Muscle layer of colon (tissue), 2 donors: ENCODE results near the gene AUTS2.

Experiments
- H3K27ac ChIP-seq: one replicate; pipeline ENCODE4 v1.7.0; 2013; ENCODE audit warnings: low read depth, mild to moderate bottlenecking, low read length, moderate library complexity
- H3K27me3 ChIP-seq, 2 donors: one replicate each; pipeline ENCODE4 v1.7.0; 2013; ENCODE audit warnings: low read length in 2 of 2, mild to moderate bottlenecking in 2 of 2; ENCODE audit not compliant: insufficient read depth in 2 of 2, control insufficient read depth in 1 of 2
- H3K36me3 ChIP-seq: one replicate; pipeline ENCODE4 v1.7.0; 2013; ENCODE audit warnings: mild to moderate bottlenecking, low read length; ENCODE audit not compliant: insufficient read depth
- H3K4me1 ChIP-seq: one replicate; pipeline ENCODE4 v1.7.0; 2013; ENCODE audit warnings: mild to moderate bottlenecking, low read length; ENCODE audit not compliant: insufficient read depth
- H3K4me3 ChIP-seq, 2 donors: one replicate each; pipeline ENCODE4 v1.7.0; 2013; ENCODE audit warnings: low read length in 2 of 2, low read depth in 1 of 2, mild to moderate bottlenecking in 1 of 2, moderate library complexity in 1 of 2
- H3K9ac ChIP-seq: one replicate; pipeline ENCODE4 v1.7.0; 2013; ENCODE audit warnings: low read length
- H3K9me3 ChIP-seq: one replicate; pipeline ENCODE4 v1.7.0; 2013; ENCODE audit warnings: mild to moderate bottlenecking, low read length
- donor health status: abdominal sarcoma.
- donor health status: Adenocarcinoma of cecum.

AUTS2 gene

GRCh38 chr7:70306173-70306572 is 707.9 kb downstream of the AUTS2 start:
- no peaks in the 10 kb centered on the region for H3K9me3 ChIP-seq
- no peaks in the 10 kb centered on the region for H3K36me3 ChIP-seq
- H3K27me3 ChIP-seq, result no peaks in the 10 kb centered on the region
- H3K4me1 ChIP-seq, result no peaks in the 10 kb centered on the region
- H3K9ac ChIP-seq, result no peak overlapping the region
- H3K4me3 ChIP-seq, result no peak overlapping the region
- H3K27ac ChIP-seq, result no peak overlapping the region

- Histone ChIP-seq H3K9me3 (no peaks in the 10 kb centered on the region), H3K9ac (no peak overlapping the region), H3K36me3 (no peaks in the 10 kb centered on the region), H3K27ac (no peak overlapping the region), H3K27me3 (no peaks in the 10 kb centered on the region), H3K4me3 (no peak overlapping the region), H3K4me1 (no peaks in the 10 kb centered on the region)
Observed at GRCh38 chr7:70307544-70308106, 709.4 kb downstream of the AUTS2 start.

GRCh38 chr7:70312336-70312735 is 714.1 kb downstream of the AUTS2 start:
- H3K9ac ChIP-seq, result no peak overlapping the region
- no peak overlapping the region for H3K27ac ChIP-seq
- H3K4me1 ChIP-seq, result no peaks in the 10 kb centered on the region
- H3K4me3 ChIP-seq, result no peak overlapping the region
- no peaks in the 10 kb centered on the region for H3K9me3 ChIP-seq
- H3K36me3 ChIP-seq, result no peaks in the 10 kb centered on the region
- no peaks in the 10 kb centered on the region for H3K27me3 ChIP-seq

DNA sequence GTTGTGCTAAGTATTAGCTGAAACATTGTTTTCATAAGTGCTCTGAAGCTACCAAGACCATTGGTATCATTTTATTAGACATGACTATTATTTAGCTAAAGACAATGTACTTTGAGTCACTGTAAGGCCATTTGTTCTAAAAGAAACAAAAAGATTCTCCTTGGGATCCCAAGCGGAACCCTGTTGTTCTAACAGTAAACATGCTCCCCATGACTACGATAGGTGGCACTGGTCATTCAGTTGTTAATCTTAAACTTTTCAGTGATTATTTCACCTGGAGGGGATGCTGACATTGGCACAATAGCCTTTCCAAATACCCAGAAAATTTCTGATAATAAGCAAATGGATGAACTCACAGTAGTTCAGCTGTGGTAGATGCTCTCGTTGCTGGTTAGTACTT is 715.0 kb downstream of the AUTS2 start:
- Histone ChIP-seq H3K27me3 (no peaks in the 10 kb centered on the region), H3K27ac (no peak overlapping the region), H3K9me3 (no peaks in the 10 kb centered on the region), H3K4me1 (no peaks in the 10 kb centered on the region), H3K4me3 (no peak overlapping the region), H3K9ac (no peak overlapping the region), H3K36me3 (no peaks in the 10 kb centered on the region)

DNA sequence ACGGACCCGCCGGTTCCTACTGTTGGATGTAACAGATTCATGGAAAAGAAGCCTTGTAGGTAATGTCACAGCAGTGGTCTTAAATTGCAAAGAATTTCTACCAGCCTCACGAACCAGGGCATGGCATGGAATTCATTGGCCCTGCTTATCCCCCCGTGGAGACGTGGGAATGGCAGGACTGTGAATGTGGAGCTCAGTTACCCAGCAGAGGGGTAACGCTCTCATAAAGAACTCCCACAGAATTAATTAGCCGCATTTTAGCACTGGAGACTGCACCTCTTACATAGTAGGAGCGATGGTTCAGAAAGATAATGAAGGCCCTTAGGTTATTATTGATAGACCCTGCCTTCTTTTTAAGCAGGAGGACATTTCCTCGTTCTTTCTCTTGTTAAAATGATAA is 715.4 kb downstream of the AUTS2 start:
- Histone ChIP-seq H3K27me3 (no peaks in the 10 kb centered on the region), H3K4me1 (peaks cover 1% of the 10 kb centered on the region), H3K9ac (no peak overlapping the region), H3K9me3 (no peaks in the 10 kb centered on the region), H3K27ac (no peak overlapping the region), H3K4me3 (no peak overlapping the region), H3K36me3 (no peaks in the 10 kb centered on the region)

DNA sequence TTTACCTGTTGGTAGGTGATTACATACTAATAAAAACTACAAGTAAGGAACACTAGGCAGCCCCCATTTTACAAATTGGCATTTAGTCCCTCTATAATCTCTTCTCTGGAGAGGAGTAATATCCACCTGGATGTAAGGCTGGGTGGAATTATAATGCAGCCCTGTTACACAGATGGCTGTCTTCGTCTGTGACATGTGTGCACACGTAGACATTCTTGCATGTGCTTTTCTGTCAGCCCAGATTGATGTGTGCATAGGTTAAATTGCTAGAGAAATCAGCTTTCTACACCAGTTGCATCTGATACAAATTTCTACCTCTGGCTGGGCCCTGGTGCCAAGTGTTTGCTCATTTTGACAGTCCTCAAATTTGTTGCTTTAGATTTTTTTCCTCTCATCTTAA is 715.9 kb downstream of the AUTS2 start:
- Histone ChIP-seq H3K4me1 (peaks cover 6% of the 10 kb centered on the region), H3K27ac (no peak overlapping the region), H3K27me3 (no peaks in the 10 kb centered on the region), H3K9me3 (no peaks in the 10 kb centered on the region), H3K4me3 (no peak overlapping the region), H3K9ac (no peak overlapping the region), H3K36me3 (no peaks in the 10 kb centered on the region)

GRCh38 chr7:70316745-70317144 is 718.5 kb downstream of the AUTS2 start:
- no peak overlapping the region for H3K9ac ChIP-seq

GRCh38 chr7:70317356-70317755 is 719.1 kb downstream of the AUTS2 start:
- Histone ChIP-seq H3K36me3 (no peaks in the 10 kb centered on the region), H3K4me3 (no peak overlapping the region), H3K27ac (no peak overlapping the region), H3K4me1 (peaks cover 14% of the 10 kb centered on the region), H3K9me3 (no peaks in the 10 kb centered on the region), H3K27me3 (no peaks in the 10 kb centered on the region), H3K9ac (no peak overlapping the region)

More at GRCh38 chr7:70316745-70317144, 718.5 kb downstream of the AUTS2 start:
- Histone ChIP-seq H3K4me3 (no peak overlapping the region), H3K27ac (no peak overlapping the region), H3K4me1 (peaks cover 14% of the 10 kb centered on the region), H3K9me3 (no peaks in the 10 kb centered on the region), H3K27me3 (no peaks in the 10 kb centered on the region), H3K36me3 (no peaks in the 10 kb centered on the region)

DNA sequence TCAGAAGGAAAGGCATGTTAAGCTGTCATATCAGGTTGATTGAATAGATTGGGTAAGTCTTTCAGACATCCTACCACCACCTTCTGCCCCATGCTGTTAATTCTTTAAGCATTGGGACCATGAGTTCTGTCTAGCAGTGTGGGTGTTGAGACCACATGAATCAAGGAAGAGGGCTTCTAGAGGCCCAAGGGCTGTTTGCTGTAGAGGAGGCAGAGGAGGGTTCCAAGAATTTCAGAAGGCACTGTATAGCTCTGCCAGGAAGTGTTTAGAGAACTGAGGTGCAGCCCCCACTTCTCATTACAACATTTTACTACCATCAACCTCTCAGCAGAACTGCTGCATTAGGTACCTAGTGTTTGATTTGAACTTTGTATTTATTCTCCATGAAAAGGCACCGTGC is 720.2 kb downstream of the AUTS2 start:
- Histone ChIP-seq H3K4me1 (peaks cover 14% of the 10 kb centered on the region), H3K27me3 (no peaks in the 10 kb centered on the region), H3K9ac (no peak overlapping the region), H3K4me3 (no peak overlapping the region), H3K9me3 (no peaks in the 10 kb centered on the region), H3K36me3 (no peaks in the 10 kb centered on the region), H3K27ac (no peak overlapping the region)

GRCh38 chr7:70319057-70319456 is 720.8 kb downstream of the AUTS2 start:
- no peaks in the 10 kb centered on the region for H3K9me3 ChIP-seq
- H3K4me3 ChIP-seq, result no peak overlapping the region
- H3K27me3 ChIP-seq, result no peaks in the 10 kb centered on the region
- no peaks in the 10 kb centered on the region for H3K36me3 ChIP-seq
- H3K4me1 ChIP-seq, result peaks cover 14% of the 10 kb centered on the region
- no peak overlapping the region for H3K9ac ChIP-seq
- H3K27ac ChIP-seq, result no peak overlapping the region

DNA sequence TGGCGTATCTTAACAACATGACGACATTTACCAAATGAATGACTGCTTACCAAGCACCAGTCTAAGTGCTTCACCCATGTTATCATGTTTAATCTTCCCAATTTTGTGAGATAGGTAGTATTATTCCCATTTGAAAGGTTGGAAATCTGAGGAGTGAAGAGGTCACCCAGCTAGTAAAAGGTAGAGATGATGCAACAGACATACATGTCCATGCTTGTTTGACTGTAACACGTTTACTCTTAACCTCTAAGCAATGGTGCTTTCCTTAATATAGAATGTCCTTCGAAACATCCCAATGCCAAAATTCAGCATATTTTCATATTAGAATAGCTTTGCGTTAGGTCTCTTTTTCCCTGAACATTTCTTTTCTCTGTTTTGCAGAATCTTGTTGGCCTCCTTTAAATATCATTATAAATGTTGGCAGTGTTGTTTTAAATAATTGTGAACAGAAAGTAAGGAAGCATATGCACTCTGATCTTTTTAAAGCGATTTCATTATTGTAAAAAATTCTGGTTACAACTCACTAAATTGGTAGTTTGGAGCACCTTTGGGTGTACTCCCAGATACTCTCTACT is 722.8 kb downstream of the AUTS2 start:
- Histone ChIP-seq H3K9ac (no peak overlapping the region), H3K9me3 (no peaks in the 10 kb centered on the region), H3K4me3 (no peak overlapping the region), H3K4me1 (peaks cover 14% of the 10 kb centered on the region), H3K36me3 (no peaks in the 10 kb centered on the region), H3K27ac (no peak overlapping the region), H3K27me3 (no peaks in the 10 kb centered on the region)

DNA sequence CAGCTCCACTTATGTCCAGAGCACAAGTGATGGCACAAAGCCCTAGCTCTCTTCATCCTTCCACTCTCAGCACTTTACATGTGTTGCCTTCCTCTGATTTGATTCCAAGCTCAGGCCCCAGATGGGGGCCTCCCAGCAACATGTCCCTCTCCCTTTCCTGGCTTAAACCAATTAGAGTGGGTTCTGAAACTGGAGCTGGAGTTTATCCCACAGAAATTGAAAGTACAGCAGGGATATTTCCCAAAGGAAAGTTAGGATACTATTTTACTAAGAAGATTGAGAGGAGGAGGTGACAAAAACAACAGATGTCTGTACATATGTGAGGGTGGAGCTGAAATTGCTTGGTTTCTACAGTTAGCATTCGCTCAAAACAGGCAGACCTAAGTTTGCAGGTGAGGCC is 724.6 kb downstream of the AUTS2 start:
- H3K36me3 ChIP-seq, result no peaks in the 10 kb centered on the region
- H3K27me3 ChIP-seq, result no peaks in the 10 kb centered on the region

More for the DNA sequence above, 724.6 kb downstream of the AUTS2 start:
- Histone ChIP-seq H3K4me3 (no peak overlapping the region), H3K9me3 (no peaks in the 10 kb centered on the region), H3K27ac (no peak overlapping the region), H3K9ac (no peak overlapping the region), H3K4me1 (peaks cover 14% of the 10 kb centered on the region)
